Activated CD4-positive, alpha-beta T cell treated with anti-CD3 and anti-CD28 coated beads, Interleukin-2, Interleukin-4, amounts not matched to agents 100 ng/mL and 50 ng/mL, durations not matched to agents 16 hours and 8 hours (primary cell): Measurements from ENCODE around the gene IFNA13.

Experiments used
- DNase-seq: peaks from one replicate; pipeline ENCODE4 v3.0.0-alpha.2; 2020; ENCODE audit warnings: low spot score

IFNA13 gene

GRCh38 chr9:21357479-21358460 is 10.1 kb downstream of the IFNA13 start:
- DNase-seq = peak; percentile 75

- no peak for DNase-seq
These were observed 17.1 kb downstream of the IFNA13 start, which contains the start of gene IFNA6 for GRCh38 chr9:21350787-21351186. Gene IFNA6 (minus strand): TSS chr9:21350887. CDS start chr9:21350887, 0 bp downstream.

GRCh38 chr9:21348430-21348970 is 19.4 kb downstream of the IFNA13 start:
- no peak for DNase-seq

- no peak for DNase-seq
These were observed 27.1 kb downstream of the IFNA13 start for GRCh38 chr9:21340735-21341134.

- no peak for DNase-seq
These were observed 31.4 kb downstream of the IFNA13 start for GRCh38 chr9:21336457-21336856.

- peak; percentile 89 for DNase-seq
These were observed 32.9 kb downstream of the IFNA13 start, which contains the start of gene KLHL9 for GRCh38 chr9:21334701-21335632. Gene KLHL9 (minus strand): TSS chr9:21335404. CDS start chr9:21334859, 545 bp downstream.

- DNase-seq = no peak
These were observed 34.6 kb downstream of the IFNA13 start for GRCh38 chr9:21333226-21333625.

DNA sequence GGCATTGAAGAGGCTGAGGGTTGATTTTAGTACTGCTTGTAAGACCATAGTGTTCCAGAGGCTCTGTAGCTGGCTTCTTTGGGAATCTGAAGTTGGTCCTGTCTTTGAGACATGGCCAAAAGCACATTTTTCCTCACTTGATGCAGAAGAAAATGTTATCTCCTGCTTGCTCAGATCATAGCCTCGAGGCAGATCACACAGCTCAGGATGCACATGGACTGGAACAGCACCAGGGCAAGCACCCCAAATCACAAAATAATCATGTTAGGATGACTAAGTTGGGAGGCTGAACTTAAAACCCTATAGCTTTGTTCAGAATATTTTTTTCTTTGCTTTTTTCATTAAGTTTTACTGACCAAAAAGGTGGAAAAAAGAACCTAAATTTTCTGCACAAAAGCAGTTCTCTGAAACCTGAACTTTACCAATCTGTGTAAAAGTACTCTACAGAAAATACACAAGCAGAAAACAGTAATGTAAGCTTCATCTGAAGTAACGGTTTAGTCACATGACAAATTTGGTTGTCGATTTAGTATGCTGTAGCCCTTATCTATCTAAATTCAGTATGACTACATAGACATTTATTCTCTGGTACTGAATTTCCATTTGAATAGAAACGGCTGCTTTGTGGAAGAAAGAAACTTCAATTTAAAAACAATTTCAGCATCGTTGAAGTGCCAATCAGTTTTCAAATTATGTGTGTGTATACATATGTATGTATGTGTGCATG is 36.0 kb downstream of the IFNA13 start:
- peak; percentile 2 for DNase-seq

DNA sequence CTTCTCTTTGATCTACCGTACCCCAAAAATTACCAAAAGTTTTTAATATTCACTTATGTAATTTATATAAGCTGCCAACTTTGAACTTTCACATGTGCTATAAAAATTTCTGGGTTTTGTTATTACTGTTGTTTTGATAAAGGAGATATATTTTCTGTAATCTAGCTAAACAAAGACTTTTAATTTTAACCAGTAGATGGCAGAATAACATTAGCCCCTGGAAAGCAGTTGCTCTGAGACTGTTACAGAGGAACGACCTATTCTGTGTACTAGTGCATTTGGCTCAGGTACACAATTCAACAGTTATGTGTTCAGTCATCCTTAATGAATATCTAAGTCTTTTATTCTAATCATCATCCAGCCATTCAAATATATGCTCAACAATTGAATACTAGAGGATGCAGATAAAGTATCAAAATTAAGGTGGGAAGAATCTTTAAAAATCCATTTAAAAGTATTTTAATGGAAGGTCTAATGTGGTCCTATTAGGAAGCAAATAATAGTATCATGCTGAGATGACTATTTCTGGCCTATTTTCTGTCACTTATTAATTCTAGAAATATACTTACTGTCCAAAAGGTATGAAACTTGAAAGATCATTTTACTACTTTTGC is 41.2 kb downstream of the IFNA13 start:
- peak; percentile 59 for DNase-seq

DNA sequence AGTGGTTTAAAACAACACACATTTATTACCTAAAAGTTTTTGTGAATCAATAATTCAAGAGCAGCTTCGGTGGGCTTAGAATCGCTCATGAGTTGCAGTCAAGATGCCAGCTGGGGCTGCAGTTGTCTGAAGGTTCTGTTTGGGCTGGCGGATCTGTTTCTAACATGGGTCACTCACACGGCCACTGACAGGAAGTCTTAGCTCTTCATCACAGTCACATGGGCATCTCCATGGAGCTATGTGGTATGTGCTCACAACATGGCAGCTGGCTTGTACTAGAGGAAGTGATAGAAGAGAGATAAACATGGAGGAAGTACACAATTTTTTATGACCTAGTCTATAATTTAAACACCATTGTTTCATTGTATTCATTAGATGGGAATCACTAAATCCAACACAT is 43.8 kb downstream of the IFNA13 start:
- DNase-seq = no peak

DNA sequence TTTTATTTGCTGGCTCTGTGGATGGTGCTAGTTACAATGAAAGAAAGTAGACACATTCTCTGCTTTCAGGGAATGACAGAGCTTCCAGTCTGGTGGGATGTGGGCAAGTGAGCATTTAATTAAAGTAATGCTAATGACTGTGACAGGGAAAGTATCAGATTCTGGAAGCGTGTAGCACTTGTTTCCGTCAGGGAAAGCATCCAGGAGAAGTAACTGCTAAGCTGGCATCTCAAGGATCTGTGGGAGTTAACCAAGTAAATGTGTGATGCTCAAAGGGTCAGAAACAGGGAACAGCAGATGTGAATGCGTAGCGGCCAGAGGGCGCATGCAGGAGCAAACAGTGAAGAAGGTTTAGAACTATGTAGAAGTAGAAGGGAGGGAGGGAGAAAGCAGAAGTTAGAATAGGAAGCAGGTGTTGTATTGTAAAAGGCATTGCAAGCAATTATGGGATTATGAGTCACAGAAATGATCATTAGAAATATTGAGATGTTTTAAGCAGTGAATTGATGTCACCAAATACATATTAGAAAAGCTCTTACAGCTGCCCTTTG is 44.9 kb downstream of the IFNA13 start:
- no peak for DNase-seq

GRCh38 chr9:21320465-21320864 is 47.4 kb downstream of the IFNA13 start:
- no peak for DNase-seq

DNA sequence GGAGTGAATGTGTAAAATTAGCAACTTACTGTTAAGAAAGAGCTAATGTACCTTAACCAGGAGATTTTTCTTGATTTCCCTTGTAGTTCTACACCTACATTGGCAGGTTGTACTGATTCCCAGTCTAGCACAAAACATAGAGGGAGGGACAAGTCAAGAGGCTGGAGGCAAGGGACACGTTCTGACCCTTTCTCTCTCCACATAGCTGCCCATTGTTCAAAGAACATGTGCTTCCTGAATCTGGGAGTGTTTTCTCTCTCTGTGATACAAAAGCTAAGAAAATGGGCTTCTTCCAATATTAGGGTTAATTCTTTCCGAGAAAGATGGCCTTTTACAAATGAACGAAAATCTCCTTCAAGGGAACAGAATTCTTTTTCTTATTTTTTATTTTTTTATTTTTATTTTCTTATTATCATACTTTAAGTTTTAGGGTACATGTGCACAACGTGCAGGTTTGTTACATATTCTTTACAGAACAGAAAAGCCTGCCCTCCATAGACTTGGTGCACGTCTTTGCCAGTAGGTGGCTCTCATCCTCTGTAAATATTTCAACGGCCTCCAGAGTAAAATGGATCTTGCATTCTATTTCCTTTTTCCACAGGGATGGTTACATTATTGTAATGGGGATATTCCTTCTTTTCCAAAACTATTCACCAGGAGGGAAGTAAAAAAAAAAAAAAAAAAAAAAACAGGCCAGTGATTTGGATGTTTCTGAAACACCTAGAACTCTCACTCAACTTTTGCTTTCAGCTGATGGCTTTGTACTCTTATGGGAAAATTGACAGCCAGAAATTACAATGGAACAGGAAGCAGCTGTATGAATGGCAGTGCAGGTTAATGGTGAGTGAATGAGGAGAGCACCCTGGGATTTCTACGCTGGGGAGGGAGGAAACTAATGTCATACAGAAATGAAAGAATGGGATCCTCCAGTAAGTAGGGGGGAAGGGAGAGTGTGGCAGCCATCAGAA is 49.6 kb downstream of the IFNA13 start:
- DNase-seq = peak; percentile 42
